Vagina (tissue), 2 donors: ENCODE measurements around the gene PHACTR3. TPM values are rescaled to one million over a fixed set of nuclear protein-coding genes. Genes with fewer than 3 reads are reported as not detected.

ENCODE experiments used
- DNase-seq, 2 donors: peaks; one replicate each; pipeline ENCODE4 v3.0.0-alpha.2; 2017; ENCODE audit errors: extremely low spot score in 2 of 2
- H3K27ac ChIP-seq: fragments of 200-600 bp; sonication (generic); one replicate; pipeline ENCODE4 v1.5.1; 2019
- H3K27me3 ChIP-seq: fragments of 200-600 bp; sonication (generic); one replicate; pipeline ENCODE4 v1.5.1; 2019
- H3K36me3 ChIP-seq, 2 donors: fragments of 200-600 bp; sonication (generic); one replicate each; pipeline ENCODE4 v1.5.1; 2017 to 2019
- H3K4me1 ChIP-seq: fragments of 200-600 bp; sonication (generic); one replicate; pipeline ENCODE4 v1.5.1; 2019
- H3K4me3 ChIP-seq, 2 donors: fragments of 200-600 bp; sonication (generic); 1 replicate in 1 of 2; 2 replicates in 1 of 2; pipeline ENCODE4 v1.5.1; 2016 to 2019
- H3K9me3 ChIP-seq: fragments of 200-600 bp; sonication (generic); one replicate; pipeline ENCODE4 v1.5.1; 2019
- POLR2A ChIP-seq, 2 donors: fragments of 450-650 bp; IDR thresholded peaks; one replicate each; pipeline ENCODE4 v1.6.1; 2017; ENCODE audit warnings: antibody characterized with exemption in 2 of 2, mild to moderate bottlenecking in 2 of 2, moderate library complexity in 2 of 2
- POLR2AphosphoS5 ChIP-seq, 2 donors: sonication (generic); formaldehyde crosslinking; IDR thresholded peaks; one replicate each; pipeline ENCODE4 v1.9.0; 2017; ENCODE audit warnings: antibody characterized with exemption in 2 of 2, mild to moderate bottlenecking in 2 of 2, low read depth in 1 of 2; ENCODE audit not compliant: insufficient read depth in 1 of 2
- intact Hi-C: fragments of 100-400 bp; cut with DNase I; formaldehyde crosslinking; loops from one replicate; pipeline ENCODE4 v1.15.1; 2023
- total RNA-seq: library from RNA; depleted of rRNA; stranded (reverse); fragments of >200 nt; gene quantifications from one replicate; pipeline ENCODE4 v1.2.3, GENCODE V29; 2016
- TF ChIP-seq, protein P1 (sequence below), 3 experiments: fragments of 450-650 bp in 2 of 3; fragments of 200-600 bp in 1 of 3; sonication (generic) in 1 of 3; IDR thresholded peaks; one replicate each; pipeline ENCODE4 v1.5.1; 2017 to 2019; ENCODE audit warnings: antibody characterized with exemption in 3 of 3, mild to moderate bottlenecking in 2 of 3, moderate library complexity in 2 of 3

Gene PHACTR3
- total RNA-seq, 1 donor from 2014 or later: 8.3 TPM

DNA sequence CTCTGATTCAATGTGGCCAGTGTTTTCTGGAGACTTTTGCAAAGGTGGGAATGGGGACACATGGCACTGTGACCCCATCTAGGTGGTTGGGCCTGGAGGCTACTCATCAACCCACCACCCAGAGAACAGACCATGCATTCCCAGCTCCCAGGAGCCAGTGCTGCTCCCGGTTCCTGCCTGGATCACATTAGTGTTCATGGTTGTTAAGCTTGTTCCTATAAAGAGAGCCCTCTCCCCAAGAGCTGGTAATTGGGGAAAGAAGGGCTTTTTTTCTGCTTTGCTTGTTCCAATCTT lies 102.0 kb downstream of the PHACTR3 start:
- DNase-seq: peak in 1 of 2 donors; percentile 52
- Histone ChIP-seq H3K27me3 (no peaks in the 10 kb centered on the region), H3K27ac (no peak overlapping the region), H3K4me1 (no peaks in the 10 kb centered on the region), H3K36me3 (no peaks in the 10 kb centered on the region), H3K4me3 (no peak overlapping the region), H3K9me3 (no peaks in the 10 kb centered on the region)
- TF ChIP-seq, protein P1, sequence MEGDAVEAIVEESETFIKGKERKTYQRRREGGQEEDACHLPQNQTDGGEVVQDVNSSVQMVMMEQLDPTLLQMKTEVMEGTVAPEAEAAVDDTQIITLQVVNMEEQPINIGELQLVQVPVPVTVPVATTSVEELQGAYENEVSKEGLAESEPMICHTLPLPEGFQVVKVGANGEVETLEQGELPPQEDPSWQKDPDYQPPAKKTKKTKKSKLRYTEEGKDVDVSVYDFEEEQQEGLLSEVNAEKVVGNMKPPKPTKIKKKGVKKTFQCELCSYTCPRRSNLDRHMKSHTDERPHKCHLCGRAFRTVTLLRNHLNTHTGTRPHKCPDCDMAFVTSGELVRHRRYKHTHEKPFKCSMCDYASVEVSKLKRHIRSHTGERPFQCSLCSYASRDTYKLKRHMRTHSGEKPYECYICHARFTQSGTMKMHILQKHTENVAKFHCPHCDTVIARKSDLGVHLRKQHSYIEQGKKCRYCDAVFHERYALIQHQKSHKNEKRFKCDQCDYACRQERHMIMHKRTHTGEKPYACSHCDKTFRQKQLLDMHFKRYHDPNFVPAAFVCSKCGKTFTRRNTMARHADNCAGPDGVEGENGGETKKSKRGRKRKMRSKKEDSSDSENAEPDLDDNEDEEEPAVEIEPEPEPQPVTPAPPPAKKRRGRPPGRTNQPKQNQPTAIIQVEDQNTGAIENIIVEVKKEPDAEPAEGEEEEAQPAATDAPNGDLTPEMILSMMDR (IDR thresholded peaks at IDR 0.05): no peak
- TF ChIP-seq POLR2A (IDR thresholded peaks at IDR 0.05) (no peak), POLR2AphosphoS5 (IDR thresholded peaks at IDR 0.05; ENCODE audit: insufficient read depth in 1 of 2, low read depth in 1 of 2) (no peak)
- intact Hi-C loops: no loop called here

DNA sequence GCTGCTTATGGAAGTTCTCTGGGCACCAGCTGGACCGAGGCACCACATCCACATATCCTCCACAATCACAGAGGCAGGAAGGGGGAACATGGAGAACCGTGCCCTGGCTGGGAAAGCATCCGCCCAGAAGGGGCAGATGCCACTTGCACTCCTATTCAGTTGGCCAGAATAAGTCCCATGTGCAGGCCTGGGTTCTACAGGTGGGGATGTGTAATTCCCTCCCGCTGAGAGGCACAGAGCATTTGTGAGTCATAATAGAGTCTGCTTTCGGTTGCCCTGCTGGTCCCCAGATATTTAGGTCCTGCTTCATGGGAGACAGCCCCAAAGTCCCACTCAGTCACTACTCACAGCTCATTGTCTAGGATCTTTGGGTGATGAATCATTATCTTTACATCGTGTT lies 104.0 kb downstream of the PHACTR3 start:
- Histone ChIP-seq H3K27ac (no peak overlapping the region), H3K27me3 (no peaks in the 10 kb centered on the region), H3K36me3 (no peaks in the 10 kb centered on the region), H3K4me1 (no peaks in the 10 kb centered on the region), H3K4me3 (no peak overlapping the region), H3K9me3 (no peaks in the 10 kb centered on the region)
- TF ChIP-seq POLR2AphosphoS5 (IDR thresholded peaks at IDR 0.05; ENCODE audit: insufficient read depth in 1 of 2, low read depth in 1 of 2) (no peak), POLR2A (IDR thresholded peaks at IDR 0.05) (no peak)
- TF ChIP-seq, protein P1 (IDR thresholded peaks at IDR 0.05): no peak
- DNase-seq: no peak
- intact Hi-C loops: no loop called here

- Histone ChIP-seq H3K4me1 (no peaks in the 10 kb centered on the region), H3K27me3 (no peaks in the 10 kb centered on the region), H3K4me3 (no peak overlapping the region), H3K36me3 (no peaks in the 10 kb centered on the region), H3K9me3 (no peaks in the 10 kb centered on the region), H3K27ac (no peak overlapping the region)
- intact Hi-C loops: no loop called here
- TF ChIP-seq, protein P1 (IDR thresholded peaks at IDR 0.05): no peak
- TF ChIP-seq POLR2AphosphoS5 (IDR thresholded peaks at IDR 0.05; ENCODE audit: insufficient read depth in 1 of 2, low read depth in 1 of 2) (no peak), POLR2A (IDR thresholded peaks at IDR 0.05) (no peak)
- DNase-seq: no peak
These were observed 105.3 kb downstream of the PHACTR3 start for GRCh38 chr20:59709636-59710035.

- DNase-seq: no peak
- H3K27me3 ChIP-seq: no peaks in the 10 kb centered on the region
- H3K27ac ChIP-seq: no peak overlapping the region
- TF ChIP-seq POLR2AphosphoS5 (IDR thresholded peaks at IDR 0.05; ENCODE audit: insufficient read depth in 1 of 2, low read depth in 1 of 2): no peak
- no peak for TF ChIP-seq POLR2A (IDR thresholded peaks at IDR 0.05)
- TF ChIP-seq, protein P1 (IDR thresholded peaks at IDR 0.05): no peak
- no peaks in the 10 kb centered on the region for H3K4me1 ChIP-seq
- H3K9me3 ChIP-seq: no peaks in the 10 kb centered on the region
- intact Hi-C loops: no loop called here
- H3K36me3 ChIP-seq: no peaks in the 10 kb centered on the region
- H3K4me3 ChIP-seq: no peak overlapping the region
These were observed 113.7 kb downstream of the PHACTR3 start for GRCh38 chr20:59718071-59718470.

DNA sequence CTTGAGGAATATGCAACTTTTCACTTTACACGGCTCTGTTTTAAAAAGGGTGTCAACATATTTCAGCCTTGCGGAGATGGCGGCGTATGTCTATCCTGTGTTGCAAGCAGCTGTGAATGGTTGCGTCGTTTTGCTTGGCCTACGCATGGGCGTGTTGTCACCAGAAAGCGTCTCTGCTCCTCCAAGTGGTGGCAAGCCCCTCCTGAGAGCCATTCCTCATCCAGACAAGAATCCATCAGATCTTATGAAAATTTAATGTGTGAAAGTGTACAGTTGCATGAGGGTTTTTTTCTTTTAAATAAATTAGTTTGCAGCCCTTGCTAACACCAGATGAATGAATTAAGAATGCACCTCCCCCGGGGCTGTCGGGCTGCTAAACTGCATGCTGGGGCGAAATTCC lies 114.4 kb downstream of the PHACTR3 start:
- H3K9me3 ChIP-seq: no peaks in the 10 kb centered on the region
- no peak overlapping the region for H3K27ac ChIP-seq
- H3K36me3 ChIP-seq: no peaks in the 10 kb centered on the region
- no peaks in the 10 kb centered on the region for H3K4me1 ChIP-seq
- TF ChIP-seq, protein P1 (IDR thresholded peaks at IDR 0.05): no peak
- TF ChIP-seq POLR2AphosphoS5 (IDR thresholded peaks at IDR 0.05; ENCODE audit: insufficient read depth in 1 of 2, low read depth in 1 of 2): no peak
- TF ChIP-seq POLR2A (IDR thresholded peaks at IDR 0.05): no peak
- DNase-seq: peak in 1 of 2 donors; percentile 52
- no peak overlapping the region for H3K4me3 ChIP-seq
- no peaks in the 10 kb centered on the region for H3K27me3 ChIP-seq
- intact Hi-C loops: no loop called here
